Stimulated activated CD4-positive, alpha-beta T cell treated with anti-CD3 and anti-CD28 coated beads, TNF-alpha, amount 100 ng/mL, for 1 hour (primary cell): ENCODE measurements around the gene ARHGEF19.

Experiments
- DNase-seq, 3 donors: peaks; one replicate each; pipeline ENCODE4 v3.0.0-alpha.2; 2020; ENCODE audit warnings: low read depth in 3 of 3, low spot score in 1 of 3

The ARHGEF19 gene

GRCh38 chr1:16151196-16151994 is 61.1 kb downstream of the ARHGEF19 start:
- no peak for DNase-seq

DNA sequence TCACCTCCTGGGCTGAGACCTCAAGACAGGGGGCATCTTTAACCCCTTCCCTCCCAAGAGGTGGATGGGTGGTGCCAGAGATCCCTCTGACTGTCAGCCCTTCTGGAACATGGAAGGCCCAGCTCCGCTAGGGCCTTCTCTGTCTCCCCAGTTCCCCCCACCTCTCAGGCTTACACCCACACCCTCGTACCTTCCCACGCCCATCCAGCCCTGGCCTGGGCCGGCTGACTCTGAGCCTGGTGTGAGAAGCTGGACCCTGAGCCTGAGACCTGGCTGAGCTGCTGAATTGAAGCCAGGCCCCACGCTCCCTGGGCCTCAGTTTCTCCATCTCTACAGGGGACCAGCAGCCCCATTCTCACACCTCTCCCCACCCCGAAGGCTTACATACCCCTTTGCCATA is 61.9 kb downstream of the ARHGEF19 start:
- no peak for DNase-seq

- DNase-seq: no peak
These were observed 62.6 kb downstream of the ARHGEF19 start for GRCh38 chr1:16149702-16150488.

GRCh38 chr1:16149146-16149545 is 63.3 kb downstream of the ARHGEF19 start:
- DNase-seq: no peak

GRCh38 chr1:16148329-16149092 is 63.9 kb downstream of the ARHGEF19 start:
- no peak for DNase-seq
